H1 (cell line): Measurements from ENCODE around the gene MRFAP1L1. TPM values are rescaled to one million over a fixed set of nuclear protein-coding genes. Genes with fewer than 3 reads are reported as not detected.

ENCODE experiments used
- ASH2L ChIP-seq: fragments of 200-600, 300-600 bp; sonication (generic); IDR thresholded peaks from one replicate; pipeline ENCODE4 v1.7.1; 2017; ENCODE audit warnings: low read length
- BACH1 ChIP-seq: IDR thresholded peaks from 2 replicates; pipeline ENCODE4 v1.6.1; 2012; ENCODE audit warnings: low read length, improper control_type of control experiment
- BCL11A ChIP-seq, 2 experiments: IDR thresholded peaks; one replicate each; pipeline ENCODE4 v1.6.1; 2011; ENCODE audit warnings: low read depth in 2 of 2, low read length in 2 of 2, mild to moderate bottlenecking in 2 of 2
- CBX8 ChIP-seq: fragments of 300-800, 300-1000 bp; sonication (generic); IDR thresholded peaks from 2 replicates; pipeline ENCODE4 v1.7.1; 2016; ENCODE audit warnings: low read depth, low read length, borderline replicate concordance
- E2F6 ChIP-seq: IDR thresholded peaks from 2 replicates; pipeline ENCODE4 v1.6.1; 2012; ENCODE audit warnings: inconsistent platforms
- EP300 ChIP-seq, 2 experiments: IDR thresholded peaks; 1 replicate in 1 of 2; 2 replicates in 1 of 2; pipeline ENCODE4 v1.6.1; 2011 to 2012; ENCODE audit warnings: low read depth in 2 of 2, low read length in 2 of 2, mild to moderate bottlenecking in 2 of 2, borderline replicate concordance in 1 of 2, inconsistent platforms in 1 of 2, moderate library complexity in 1 of 2
- KDM4A ChIP-seq: IDR thresholded peaks from one replicate; pipeline ENCODE4 v1.7.1; 2012; ENCODE audit warnings: low read depth, mild to moderate bottlenecking, moderate library complexity, low read length, inconsistent platforms; ENCODE audit not compliant: severe bottlenecking
- MAFK ChIP-seq: IDR thresholded peaks from 2 replicates; pipeline ENCODE4 v1.6.1; 2012; ENCODE audit warnings: low read depth, mild to moderate bottlenecking, improper control_type of control experiment, low read length
- NANOG ChIP-seq: IDR thresholded peaks from 2 replicates; pipeline ENCODE4 v1.6.1; 2011; ENCODE audit warnings: low read length, low read depth, mild to moderate bottlenecking, inconsistent platforms; ENCODE audit not compliant: insufficient read depth, poor library complexity, severe bottlenecking
- POU5F1 ChIP-seq: IDR thresholded peaks from 2 replicates; pipeline ENCODE4 v1.6.1; 2011; ENCODE audit warnings: low read depth, mild to moderate bottlenecking, low read length, moderate library complexity
- RNF2 ChIP-seq: fragments of 200-900, 300-1000 bp; sonication (generic); IDR thresholded peaks from 2 replicates; pipeline ENCODE4 v1.7.1; 2016; ENCODE audit warnings: borderline replicate concordance, low read depth, mild to moderate bottlenecking, antibody characterized with exemption, low read length; ENCODE audit not compliant: poor library complexity, severe bottlenecking; ENCODE audit errors: missing control alignments
- SIRT6 ChIP-seq: IDR thresholded peaks from one replicate; pipeline ENCODE4 v1.7.1; 2012; ENCODE audit warnings: low read length, inconsistent platforms
- SIX5 ChIP-seq: IDR thresholded peaks from 2 replicates; pipeline ENCODE4 v1.6.1; 2011; ENCODE audit warnings: mild to moderate bottlenecking, low read depth, low read length
- ZNF274 ChIP-seq: IDR thresholded peaks from 2 replicates; pipeline ENCODE4 v1.7.0; 2012; ENCODE audit warnings: low read length, borderline replicate concordance; ENCODE audit errors: extremely low read depth
- polyA plus RNA-seq, 7 experiments: library from polyadenylated mRNA; depleted of rRNA in 3 of 7; stranded (reverse) in 5 of 7; unstranded in 2 of 7; fragments of >200 nt in 5 of 7; fragments of 200-250 nt in 2 of 7; gene quantifications; 1 replicate in 5 of 7; 2 replicates in 1 of 7; 4 replicates in 1 of 7; pipeline versions ENCODE4 v1.2.1 to v1.2.3, GENCODE V29; 2011 to 2013; ENCODE audit warnings: missing spikeins in 2 of 7, mixed read lengths in 2 of 7
- total RNA-seq: library from RNA; stranded (reverse); fragmentation: NEBNext Ultra II Directional; extraction: Animal tissue kit (Norgen Biotek cat#: 25700); gene quantifications from 2 replicates; pipeline ENCODE4 v1.2.1, GENCODE V29; 2021

MRFAP1L1 gene
- total and polyA plus RNA-seq, 2 of the 8 experiments (the other 6 are each of a cell fraction or from before 2014, with no cell fraction given), result 26.8 to 54.3 TPM

DNA sequence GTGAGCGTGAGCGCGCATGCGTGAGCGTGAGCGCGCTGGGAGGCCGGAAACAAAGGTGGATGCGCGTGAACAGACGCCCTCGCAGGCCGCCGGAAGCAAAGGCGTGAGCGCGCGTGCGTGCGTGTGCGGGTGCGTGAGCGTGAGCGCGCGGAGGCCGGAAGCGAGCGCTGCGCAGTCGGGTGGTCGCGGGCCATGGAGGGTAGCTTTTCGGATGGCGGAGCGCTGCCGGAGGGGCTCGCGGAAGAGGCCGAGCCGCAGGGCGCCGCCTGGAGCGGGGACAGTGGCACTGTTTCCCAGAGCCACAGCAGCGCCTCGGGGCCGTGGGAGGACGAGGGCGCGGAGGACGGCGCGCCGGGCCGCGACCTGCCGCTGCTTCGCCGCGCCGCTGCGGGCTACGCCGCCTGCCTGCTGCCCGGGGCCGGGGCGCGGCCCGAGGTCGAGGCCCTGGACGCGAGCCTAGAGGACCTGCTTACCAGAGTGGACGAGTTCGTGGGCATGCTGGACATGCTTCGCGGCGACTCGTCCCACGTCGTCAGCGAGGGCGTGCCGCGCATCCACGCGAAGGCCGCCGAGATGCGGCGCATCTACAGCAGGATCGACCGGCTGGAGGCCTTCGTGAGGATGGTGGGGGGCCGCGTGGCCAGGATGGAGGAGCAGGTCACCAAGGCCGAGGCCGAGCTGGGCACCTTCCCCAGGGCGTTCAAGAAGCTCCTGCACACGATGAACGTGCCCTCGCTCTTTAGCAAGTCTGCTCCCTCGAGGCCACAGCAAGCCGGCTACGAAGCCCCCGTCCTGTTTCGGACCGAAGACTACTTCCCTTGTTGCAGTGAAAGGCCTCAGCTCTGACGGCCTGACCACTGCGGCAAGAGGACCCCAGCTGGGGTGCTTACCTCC is 6.6 kb upstream of the MRFAP1L1 start, which contains the start of gene BLOC1S4 (continued):
- peak; percentile 82 for TF ChIP-seq E2F6
- no peak for TF ChIP-seq MAFK
- TF ChIP-seq KDM4A, result peak; percentile 95
- TF ChIP-seq SIX5, result no peak
- TF ChIP-seq NANOG, result no peak
- no peak for TF ChIP-seq EP300 (IDR thresholded peaks at IDR 0.05; ENCODE audit: borderline replicate concordance in 1 of 2, low read depth in 2 of 2, low read length in 2 of 2)
- no peak for TF ChIP-seq BCL11A (IDR thresholded peaks at IDR 0.05; ENCODE audit: low read depth in 2 of 2, low read length in 2 of 2)
- no peak for TF ChIP-seq RNF2
- TF ChIP-seq BACH1, result peak; percentile 59
- TF ChIP-seq ZNF274, result no peak
- no peak for TF ChIP-seq CBX8
- peak; percentile 69 for TF ChIP-seq ASH2L
- TF ChIP-seq SIRT6, result no peak
- TF ChIP-seq POU5F1, result no peak
